Stimulated activated CD4-positive, alpha-beta T cell treated with anti-CD3 and anti-CD28 coated beads, Interleukin-4, amount 100 ng/mL, for 48 hours (primary cell): Measurements from ENCODE around the gene PIGB.
"Not testable (repeated sequence)": the region's sequence is repeated elsewhere in the genome, so short reads cannot be mapped to it uniquely, and the experiment has no call there.

Experiments
- DNase-seq, 2 donors: peaks; one replicate each; pipeline ENCODE4 v3.0.0-alpha.2; 2020; ENCODE audit warnings: low read depth in 2 of 2

The PIGB gene

GRCh38 chr15:55379095-55379494 lies 60.1 kb downstream of the PIGB start:
- no peak for DNase-seq

- no peak for DNase-seq
These were observed 62.6 kb downstream of the PIGB start for GRCh38 chr15:55381595-55381994.

GRCh38 chr15:55383687-55384086 lies 64.7 kb downstream of the PIGB start:
- DNase-seq = no peak

GRCh38 chr15:55387027-55387426 lies 68.0 kb downstream of the PIGB start:
- no peak for DNase-seq

- no peak for DNase-seq
These were observed 70.2 kb downstream of the PIGB start for GRCh38 chr15:55389264-55389607.

- no peak for DNase-seq
These were observed 75.7 kb downstream of the PIGB start for GRCh38 chr15:55394694-55395093.

GRCh38 chr15:55398243-55398642 lies 79.2 kb downstream of the PIGB start:
- DNase-seq = no peak

- not testable (repeated sequence) for DNase-seq
These were observed 81.0 kb downstream of the PIGB start for GRCh38 chr15:55400050-55400449.

GRCh38 chr15:55401786-55402246 lies 82.8 kb downstream of the PIGB start:
- DNase-seq = no peak

GRCh38 chr15:55402707-55403106 lies 83.7 kb downstream of the PIGB start:
- no peak for DNase-seq

- DNase-seq = no peak
These were observed 84.5 kb downstream of the PIGB start for GRCh38 chr15:55403531-55403930.
